ENCODE results near the gene PBX1. TPM values are rescaled to one million over a fixed set of nuclear protein-coding genes. Genes with fewer than 3 reads are reported as not detected.

Gene PBX1
- total and polyA plus RNA-seq, 2 donors (not counting 3 experiments of a cell fraction or from before 2014, with no cell fraction given): 10.7 to 24.1 TPM

DNA sequence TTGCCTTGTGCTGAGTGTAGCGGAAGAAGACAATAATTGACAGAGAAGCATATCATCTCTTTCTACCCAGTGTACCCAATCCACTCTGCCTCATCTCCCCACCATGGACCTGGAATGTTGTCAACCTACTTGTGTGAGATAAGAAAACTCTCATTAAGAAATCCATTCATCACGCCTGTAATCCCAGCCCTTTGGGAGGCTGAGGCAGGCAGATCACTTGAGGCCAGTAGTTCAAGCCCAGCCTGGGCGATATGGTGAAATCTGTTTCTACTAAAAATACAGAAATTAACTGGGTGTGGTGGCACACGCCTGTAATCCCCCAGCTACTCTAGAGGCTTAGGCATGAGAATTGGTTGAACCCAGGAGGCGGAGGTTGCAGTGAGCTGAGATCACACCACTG lies 209.6 kb downstream of the PBX1 start:
- CTCF ChIA-PET: interaction anchor here (1.0 kb wide), 1 partner anchor 144 kb away, joined by 3 read pairs; no protein-coding TSS in a partner anchor
- H3K4me2 ChIP-seq (ENCODE audit: insufficient read depth, low read length): no peak overlapping the region
- no peak overlapping the region for H3K4me3 ChIP-seq (replicated peaks in 1 of 3; ENCODE audit: insufficient read depth in 1 of 3, low read depth in 1 of 3, low read length in 3 of 3)
- H3K27me3 ChIP-seq (ENCODE audit: control insufficient read depth in 2 of 2, insufficient read depth in 2 of 2, low read length in 2 of 2): no peaks in the 10 kb centered on the region
- dilution Hi-C loops (cut with MboI; ENCODE audit: extremely low pct_ligation_motif_present, low sequenced_read_pairs) (no loop called here), intact Hi-C loops (cut with micrococcal nuclease) (no loop called here)
- no peaks in the 10 kb centered on the region for H3K79me2 ChIP-seq (ENCODE audit: control insufficient read depth, insufficient read depth, low read length)
- TF ChIP-seq JUN (IDR thresholded peaks at IDR 0.05; ENCODE audit: borderline replicate concordance, insufficient read depth, insufficient read length, low read depth) (no peak), GATA2 (IDR thresholded peaks at IDR 0.05; ENCODE audit: insufficient read depth, insufficient read length, low read depth, low read length) (no peak), FOS (IDR thresholded peaks at IDR 0.05; ENCODE audit: borderline replicate concordance, insufficient read depth, low read length) (no peak), POLR2A (IDR thresholded peaks at IDR 0.05; ENCODE audit: low read depth, low read length) (no peak)
- TF ChIP-seq, protein P1, sequence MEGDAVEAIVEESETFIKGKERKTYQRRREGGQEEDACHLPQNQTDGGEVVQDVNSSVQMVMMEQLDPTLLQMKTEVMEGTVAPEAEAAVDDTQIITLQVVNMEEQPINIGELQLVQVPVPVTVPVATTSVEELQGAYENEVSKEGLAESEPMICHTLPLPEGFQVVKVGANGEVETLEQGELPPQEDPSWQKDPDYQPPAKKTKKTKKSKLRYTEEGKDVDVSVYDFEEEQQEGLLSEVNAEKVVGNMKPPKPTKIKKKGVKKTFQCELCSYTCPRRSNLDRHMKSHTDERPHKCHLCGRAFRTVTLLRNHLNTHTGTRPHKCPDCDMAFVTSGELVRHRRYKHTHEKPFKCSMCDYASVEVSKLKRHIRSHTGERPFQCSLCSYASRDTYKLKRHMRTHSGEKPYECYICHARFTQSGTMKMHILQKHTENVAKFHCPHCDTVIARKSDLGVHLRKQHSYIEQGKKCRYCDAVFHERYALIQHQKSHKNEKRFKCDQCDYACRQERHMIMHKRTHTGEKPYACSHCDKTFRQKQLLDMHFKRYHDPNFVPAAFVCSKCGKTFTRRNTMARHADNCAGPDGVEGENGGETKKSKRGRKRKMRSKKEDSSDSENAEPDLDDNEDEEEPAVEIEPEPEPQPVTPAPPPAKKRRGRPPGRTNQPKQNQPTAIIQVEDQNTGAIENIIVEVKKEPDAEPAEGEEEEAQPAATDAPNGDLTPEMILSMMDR (IDR thresholded peaks at IDR 0.05; ENCODE audit: extremely low read depth in 1 of 2, insufficient read depth in 1 of 2, low read depth in 1 of 2, low read length in 2 of 2): no peak
- no peaks in the 10 kb centered on the region for H3K36me3 ChIP-seq (ENCODE audit: control insufficient read depth in 2 of 2, extremely low read depth in 1 of 2, insufficient read depth in 2 of 2, low read length in 2 of 2)
- no peaks in the 10 kb centered on the region for H3K9me3 ChIP-seq (replicated peaks; ENCODE audit: control insufficient read depth, insufficient read depth, low read length)
- H3K27ac ChIP-seq (ENCODE audit: insufficient read depth, low read depth, low read length): no peak overlapping the region
- no peaks in the 10 kb centered on the region for H3K4me1 ChIP-seq (ENCODE audit: control insufficient read depth, extremely low read depth, insufficient read depth, low read length)
- no TSS peak for BruUV-seq (replicated peaks)
- no peaks in the 10 kb centered on the region for H4K20me1 ChIP-seq (replicated peaks; ENCODE audit: control insufficient read depth, extremely low read depth, insufficient read depth, low read length)
- POLR2A ChIA-PET: no interaction called here
- FAIRE-seq (no peak), DNase-seq (ENCODE audit: low read depth, low spot score) (no peak)
- no peak overlapping the region for H3K9ac ChIP-seq (replicated peaks; ENCODE audit: extremely low read depth, insufficient read depth, low read length)
- no peak overlapping the region for H2AFZ ChIP-seq (ENCODE audit: low read depth, low read length)
- H3K9me1 ChIP-seq (replicated peaks; ENCODE audit: control insufficient read depth, extremely low read depth, insufficient read depth, low read length): no peaks in the 10 kb centered on the region

DNA sequence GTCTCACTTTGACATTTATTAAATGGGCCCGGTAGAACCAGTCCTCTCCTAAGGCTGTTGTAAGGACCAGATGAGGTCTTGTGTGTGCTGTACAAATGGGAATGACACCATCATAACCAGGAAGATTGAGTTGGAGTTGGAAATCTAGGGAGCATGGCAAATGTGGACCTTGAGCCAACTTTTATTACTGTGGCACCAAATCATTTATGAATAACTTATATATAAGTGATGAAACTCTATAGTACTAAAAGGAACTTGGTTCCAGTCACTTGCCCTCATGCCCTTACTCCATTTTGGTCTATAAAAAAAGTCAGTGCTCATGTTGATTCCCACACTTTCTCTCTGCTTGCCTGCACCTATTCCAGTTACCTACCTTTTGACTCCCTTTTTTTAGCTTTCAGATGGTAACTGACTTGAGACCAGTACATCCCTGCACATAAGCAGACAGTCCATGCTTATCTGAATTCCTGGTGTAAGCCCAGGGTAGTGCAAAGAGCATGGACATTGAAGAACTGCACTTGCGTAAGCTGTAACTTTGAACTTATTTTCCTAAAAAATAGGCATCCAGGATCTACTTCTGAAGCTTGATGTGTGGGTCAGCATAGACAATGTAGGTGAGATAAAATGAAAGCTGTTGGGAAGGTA lies 210.6 kb downstream of the PBX1 start:
- intact Hi-C loops (cut with micrococcal nuclease): no loop called here
- POLR2A ChIA-PET: no interaction called here
- FAIRE-seq: no peak

More for the DNA sequence above, 210.6 kb downstream of the PBX1 start:
- Histone ChIP-seq H3K27ac (ENCODE audit: insufficient read depth, low read depth, low read length) (no peak overlapping the region), H3K4me1 (ENCODE audit: control insufficient read depth, extremely low read depth, insufficient read depth, low read length) (no peaks in the 10 kb centered on the region), H3K9me1 (replicated peaks; ENCODE audit: control insufficient read depth, extremely low read depth, insufficient read depth, low read length) (no peaks in the 10 kb centered on the region), H3K4me2 (ENCODE audit: insufficient read depth, low read length) (no peak overlapping the region), H2AFZ (ENCODE audit: low read depth, low read length) (no peak overlapping the region), H3K27me3 (ENCODE audit: control insufficient read depth in 2 of 2, insufficient read depth in 2 of 2, low read length in 2 of 2) (no peaks in the 10 kb centered on the region), H3K79me2 (ENCODE audit: control insufficient read depth, insufficient read depth, low read length) (no peaks in the 10 kb centered on the region), H3K36me3 (ENCODE audit: control insufficient read depth in 2 of 2, extremely low read depth in 1 of 2, insufficient read depth in 2 of 2, low read length in 2 of 2) (no peaks in the 10 kb centered on the region), H3K9ac (replicated peaks; ENCODE audit: extremely low read depth, insufficient read depth, low read length) (no peak overlapping the region), H3K4me3 (replicated peaks in 1 of 3; ENCODE audit: insufficient read depth in 1 of 3, low read depth in 1 of 3, low read length in 3 of 3) (no peak overlapping the region), H4K20me1 (replicated peaks; ENCODE audit: control insufficient read depth, extremely low read depth, insufficient read depth, low read length) (no peaks in the 10 kb centered on the region), H3K9me3 (replicated peaks; ENCODE audit: control insufficient read depth, insufficient read depth, low read length) (no peaks in the 10 kb centered on the region)
- dilution Hi-C loops (cut with MboI; ENCODE audit: extremely low pct_ligation_motif_present, low sequenced_read_pairs): no loop called here
- BruUV-seq (replicated peaks): no TSS peak
- CTCF ChIA-PET: no interaction called here
- DNase-seq (ENCODE audit: low read depth, low spot score): no peak
- TF ChIP-seq, protein P2, sequence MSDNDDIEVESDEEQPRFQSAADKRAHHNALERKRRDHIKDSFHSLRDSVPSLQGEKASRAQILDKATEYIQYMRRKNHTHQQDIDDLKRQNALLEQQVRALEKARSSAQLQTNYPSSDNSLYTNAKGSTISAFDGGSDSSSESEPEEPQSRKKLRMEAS (IDR thresholded peaks at IDR 0.05; ENCODE audit: insufficient read depth, insufficient read length): no peak
- TF ChIP-seq MYC (IDR thresholded peaks at IDR 0.05; ENCODE audit: low read depth, low read length) (no peak), JUN (IDR thresholded peaks at IDR 0.05; ENCODE audit: borderline replicate concordance, insufficient read depth, insufficient read length, low read depth) (no peak), EZH2 (IDR thresholded peaks at IDR 0.05; ENCODE audit: borderline replicate concordance, low read depth, low read length, severe bottlenecking) (no peak), GATA2 (IDR thresholded peaks at IDR 0.05; ENCODE audit: insufficient read depth, insufficient read length, low read depth, low read length) (no peak), POLR2A (IDR thresholded peaks at IDR 0.05; ENCODE audit: low read depth, low read length) (no peak), FOS (IDR thresholded peaks at IDR 0.05; ENCODE audit: borderline replicate concordance, insufficient read depth, low read length) (no peak), POLR2AphosphoS5 (IDR thresholded peaks at IDR 0.05; ENCODE audit: insufficient read depth, low read depth, low read length) (no peak)
- TF ChIP-seq, protein P1 (IDR thresholded peaks at IDR 0.05; ENCODE audit: extremely low read depth in 1 of 2, insufficient read depth in 1 of 2, low read depth in 1 of 2, low read length in 2 of 2): no peak
